Measurements from ENCODE around the gene NT5DC3.

The NT5DC3 gene

GRCh38 chr12:103840876-103841689, at the start of gene NT5DC3:
Gene NT5DC3, minus strand, starts transcription at chr12:103841234. Its CDS starts 78 bp downstream, at chr12:103841156.
- DNase-seq = peak; percentile 21 to 75

GRCh38 chr12:103887738-103888137, 46.7 kb upstream of the NT5DC3 start:
- DNase-seq = no peak

- DNase-seq = no peak
Measured at GRCh38 chr12:103886195-103886797, 45.3 kb upstream of the NT5DC3 start.

- peak; percentile 32 to 81 for DNase-seq
Measured at GRCh38 chr12:103884316-103884715, 43.3 kb upstream of the NT5DC3 start.

- no peak for DNase-seq
Measured at GRCh38 chr12:103883908-103884307, 42.9 kb upstream of the NT5DC3 start.

- no peak for DNase-seq
Measured at GRCh38 chr12:103882861-103883596, 42.0 kb upstream of the NT5DC3 start.

- no peak for DNase-seq
Measured at GRCh38 chr12:103881261-103881660, 40.2 kb upstream of the NT5DC3 start.

- no peak for DNase-seq
Measured at GRCh38 chr12:103880299-103881142, 39.5 kb upstream of the NT5DC3 start.

- DNase-seq = no peak
Measured at GRCh38 chr12:103879878-103880277, 38.8 kb upstream of the NT5DC3 start.

- no peak for DNase-seq
Measured at GRCh38 chr12:103879048-103879692, 38.1 kb upstream of the NT5DC3 start.

GRCh38 chr12:103877934-103878510, 37.0 kb upstream of the NT5DC3 start:
- DNase-seq = peak; percentile 44 to 76

- no peak for DNase-seq
Measured at GRCh38 chr12:103877288-103877687, 36.3 kb upstream of the NT5DC3 start.

GRCh38 chr12:103875666-103876065, 34.6 kb upstream of the NT5DC3 start:
- peak in 1 of 2 experiments; percentile 70 for DNase-seq

- DNase-seq = no peak
Measured at GRCh38 chr12:103868215-103868614, 27.2 kb upstream of the NT5DC3 start.

- DNase-seq = no peak
Measured at GRCh38 chr12:103865151-103865730, 24.2 kb upstream of the NT5DC3 start.

GRCh38 chr12:103864710-103865109, 23.7 kb upstream of the NT5DC3 start:
- DNase-seq = no peak

- DNase-seq = no peak
Measured at GRCh38 chr12:103858953-103859601, 18.0 kb upstream of the NT5DC3 start.

GRCh38 chr12:103858335-103858734, 17.3 kb upstream of the NT5DC3 start:
- DNase-seq = no peak

GRCh38 chr12:103857164-103857563, 16.1 kb upstream of the NT5DC3 start:
- no peak for DNase-seq

- no peak for DNase-seq
Measured at GRCh38 chr12:103855896-103856657, 15.0 kb upstream of the NT5DC3 start.
